PFSK-1 (cell line): ENCODE results near the gene WNT2B.

Experiments used
- FOXP2 ChIP-seq: optimal IDR thresholded peaks from 2 replicates; pipeline ENCODE3; 2011; ENCODE audit warnings: borderline replicate concordance, control low read depth, inconsistent platforms; ENCODE audit not compliant: insufficient read depth; ENCODE audit errors: extremely low read length, extremely low read depth
- POLR2AphosphoS5 ChIP-seq: IDR thresholded peaks from 2 replicates; pipeline ENCODE4 v1.6.1; 2012; ENCODE audit warnings: low read depth, mild to moderate bottlenecking, control low read depth, low read length, moderate library complexity
- REST ChIP-seq, 2 experiments: IDR thresholded peaks; 2 replicates each; pipeline versions ENCODE4 v1.6.1 to v1.8.0; 2011 to 2012; ENCODE audit warnings: low read depth in 2 of 2, low read length in 2 of 2, control low read depth in 1 of 2, inconsistent platforms in 1 of 2, mild to moderate bottlenecking in 1 of 2, moderate library complexity in 1 of 2; ENCODE audit not compliant: insufficient read depth in 1 of 2
- SIN3A ChIP-seq: IDR thresholded peaks from 2 replicates; pipeline ENCODE4 v1.6.1; 2012; ENCODE audit warnings: mild to moderate bottlenecking, low read length, moderate library complexity, borderline replicate concordance; ENCODE audit not compliant: insufficient read depth
- TAF1 ChIP-seq: IDR thresholded peaks from 2 replicates; pipeline ENCODE4 v1.6.1; 2012; ENCODE audit warnings: low read length, control low read depth, borderline replicate concordance; ENCODE audit not compliant: insufficient read depth

GRCh38 chr1:112575154-112575804 is 66.5 kb downstream of the WNT2B start:
- TF ChIP-seq POLR2AphosphoS5 (no peak), SIN3A (no peak), TAF1 (no peak), REST (IDR thresholded peaks at IDR 0.05; ENCODE audit: insufficient read depth in 1 of 2, low read depth in 2 of 2, low read length in 2 of 2) (no peak), FOXP2 (no peak)
